Measurements from ENCODE around the gene MDFI. TPM values are rescaled to one million over a fixed set of nuclear protein-coding genes. Genes with fewer than 3 reads are reported as not detected.

The MDFI gene
- polyA plus RNA-seq, 1 experiment, result not detected

DNA sequence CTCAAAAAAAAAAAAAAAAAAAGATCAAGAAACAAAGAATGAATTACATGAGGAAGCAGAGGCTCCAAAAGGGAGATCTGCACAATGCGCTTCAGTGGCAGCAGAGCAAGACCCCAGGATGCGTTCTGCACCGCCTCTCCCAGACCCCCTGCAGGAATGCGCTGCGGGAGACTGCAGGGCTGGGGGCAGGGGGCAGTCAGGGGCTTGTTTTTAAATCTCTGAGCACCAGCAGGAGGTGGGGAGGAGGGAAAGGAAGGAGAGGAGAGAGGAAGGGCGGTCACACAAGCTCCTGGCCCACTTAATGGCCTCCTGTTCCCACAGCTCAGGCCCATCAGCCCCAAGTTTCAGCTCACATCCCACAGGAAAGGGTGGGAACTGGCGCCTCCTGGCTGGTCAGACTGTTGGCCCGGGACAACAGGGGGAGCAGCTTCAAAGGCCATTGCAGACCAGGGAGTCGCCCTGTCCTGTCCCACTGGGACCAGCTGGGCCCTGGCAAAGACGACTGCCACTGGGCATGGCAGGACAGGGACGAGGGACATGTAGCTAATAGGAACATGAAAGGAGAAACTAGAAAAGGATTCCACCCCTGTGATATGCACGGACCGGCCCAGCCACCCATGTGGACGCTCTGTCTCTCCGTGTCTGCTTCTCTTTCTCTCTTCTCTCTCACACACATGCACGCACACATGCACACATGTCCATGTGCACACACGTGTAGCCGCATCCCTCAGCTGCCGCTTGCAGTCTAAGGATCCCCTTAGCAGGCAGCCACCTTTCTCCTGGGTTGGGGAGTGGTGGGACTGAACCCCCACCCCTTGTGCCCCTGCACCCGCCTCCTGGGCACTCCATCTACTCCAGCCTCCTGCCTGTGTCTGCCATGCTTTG is 62.4 kb downstream of the MDFI start:
- TF ChIP-seq, protein P1, sequence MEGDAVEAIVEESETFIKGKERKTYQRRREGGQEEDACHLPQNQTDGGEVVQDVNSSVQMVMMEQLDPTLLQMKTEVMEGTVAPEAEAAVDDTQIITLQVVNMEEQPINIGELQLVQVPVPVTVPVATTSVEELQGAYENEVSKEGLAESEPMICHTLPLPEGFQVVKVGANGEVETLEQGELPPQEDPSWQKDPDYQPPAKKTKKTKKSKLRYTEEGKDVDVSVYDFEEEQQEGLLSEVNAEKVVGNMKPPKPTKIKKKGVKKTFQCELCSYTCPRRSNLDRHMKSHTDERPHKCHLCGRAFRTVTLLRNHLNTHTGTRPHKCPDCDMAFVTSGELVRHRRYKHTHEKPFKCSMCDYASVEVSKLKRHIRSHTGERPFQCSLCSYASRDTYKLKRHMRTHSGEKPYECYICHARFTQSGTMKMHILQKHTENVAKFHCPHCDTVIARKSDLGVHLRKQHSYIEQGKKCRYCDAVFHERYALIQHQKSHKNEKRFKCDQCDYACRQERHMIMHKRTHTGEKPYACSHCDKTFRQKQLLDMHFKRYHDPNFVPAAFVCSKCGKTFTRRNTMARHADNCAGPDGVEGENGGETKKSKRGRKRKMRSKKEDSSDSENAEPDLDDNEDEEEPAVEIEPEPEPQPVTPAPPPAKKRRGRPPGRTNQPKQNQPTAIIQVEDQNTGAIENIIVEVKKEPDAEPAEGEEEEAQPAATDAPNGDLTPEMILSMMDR (IDR thresholded peaks at IDR 0.05; ENCODE audit: insufficient read depth, low read depth, low read length), result no peak
- CTCF ChIA-PET, result interaction anchor here (1.1 to 1.7 kb wide), 2 partner anchors 17 to 34 kb away, joined by 4 to 5 read pairs; partner anchors contain the start of gene TFEB
- POLR2A ChIA-PET, result no interaction called here
- Histone ChIP-seq H3K4me3 (ENCODE audit: low read depth, low read length) (no peak overlapping the region), H3K27me3 (ENCODE audit: control insufficient read depth, insufficient read depth, low read length) (no peaks in the 10 kb centered on the region), H3K36me3 (ENCODE audit: control insufficient read depth, insufficient read depth, low read length) (no peaks in the 10 kb centered on the region; the same call in 1 of the 2 replicates)
- DNase-seq (ENCODE audit: low read depth), result no peak

DNA sequence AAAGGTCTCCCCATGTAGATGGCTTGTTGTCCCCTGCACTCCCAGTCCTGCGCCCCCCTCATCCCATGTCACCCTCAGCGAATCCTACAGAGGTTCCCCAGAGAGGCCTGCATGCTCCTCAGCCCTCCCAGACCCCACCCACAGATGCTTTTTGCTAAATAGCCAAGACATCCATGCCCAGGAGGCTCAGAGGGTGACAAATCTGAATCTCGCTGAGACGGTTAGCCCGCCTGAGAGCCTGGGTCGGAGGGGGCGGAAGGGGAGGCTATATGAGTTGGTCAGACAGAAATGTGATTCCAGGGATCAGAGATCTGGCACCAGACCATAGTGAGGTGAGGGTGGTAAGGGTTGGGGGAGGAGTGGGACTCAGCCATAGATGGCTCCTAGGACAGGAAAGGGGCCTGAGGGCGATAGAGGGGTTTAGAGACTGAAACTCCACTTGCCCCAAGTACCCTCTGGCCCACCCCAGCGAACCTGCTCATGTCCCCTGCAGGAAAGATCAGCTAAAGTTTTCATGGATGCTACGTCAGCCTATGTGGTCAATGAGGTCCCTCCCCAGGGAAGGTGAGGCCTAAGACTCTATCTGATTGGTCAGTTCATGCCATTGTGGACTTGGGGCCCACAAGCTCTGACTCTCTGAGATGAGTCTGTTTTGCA is 63.9 kb downstream of the MDFI start:
- CTCF ChIA-PET, result no interaction called here
- POLR2A ChIA-PET, result no interaction called here
- TF ChIP-seq, protein P1 (IDR thresholded peaks at IDR 0.05; ENCODE audit: insufficient read depth, low read depth, low read length), result no peak
- DNase-seq (ENCODE audit: low read depth), result no peak
- no peaks in the 10 kb centered on the region for H3K27me3 ChIP-seq (ENCODE audit: control insufficient read depth, insufficient read depth, low read length)
- no peaks in the 10 kb centered on the region; the same call in 1 of the 2 replicates for H3K36me3 ChIP-seq (ENCODE audit: control insufficient read depth, insufficient read depth, low read length)
- no peak overlapping the region for H3K4me3 ChIP-seq (ENCODE audit: low read depth, low read length)

GRCh38 chr6:41702771-41703494 is 64.7 kb downstream of the MDFI start:
- Histone ChIP-seq H3K27me3 (ENCODE audit: control insufficient read depth, insufficient read depth, low read length) (no peaks in the 10 kb centered on the region), H3K36me3 (ENCODE audit: control insufficient read depth, insufficient read depth, low read length) (no peaks in the 10 kb centered on the region; the same call in 1 of the 2 replicates), H3K4me3 (ENCODE audit: low read depth, low read length) (no peak overlapping the region)
- POLR2A ChIA-PET, result no interaction called here
- TF ChIP-seq, protein P1 (IDR thresholded peaks at IDR 0.05; ENCODE audit: insufficient read depth, low read depth, low read length), result no peak
- no peak for DNase-seq (ENCODE audit: low read depth)
- CTCF ChIA-PET, result interaction anchor here (1.1 kb wide), 1 partner anchor 74 kb away, joined by 4 read pairs; no protein-coding TSS in a partner anchor

Small RNAs within 50 kb of the gene (small RNA-seq; reads per million reads assigned to genes)
- not detected for gene MIR4641 (ENCODE audit: insufficient read length, low read depth, low replicate concordance)

Other genes with a start within 250 kb of the MDFI start
- gene FOXP4, start 92.1 kb upstream of the MDFI start, polyA plus RNA-seq (2011; rRNA removed), result 1.9 and 4.0 TPM in 2 replicates
- 13.2 and 21.9 TPM in 2 replicates for gene TFEB, start 97.1 kb downstream of the MDFI start, polyA plus RNA-seq (2011; rRNA removed)
- gene PGC, start 108.9 kb downstream of the MDFI start, polyA plus RNA-seq (2011; rRNA removed), result not detected in 2 replicates
- 2.1 and 3.3 TPM in 2 replicates for gene FRS3, start 141.4 kb downstream of the MDFI start, polyA plus RNA-seq (2011; rRNA removed)
- gene PRICKLE4, start 142.3 kb downstream of the MDFI start, polyA plus RNA-seq (2011; rRNA removed), result 0.31 TPM in 1 of 2 replicates, not detected in the other
- 157 and 199 TPM in 2 replicates for gene TOMM6, start 149.2 kb downstream of the MDFI start, polyA plus RNA-seq (2011; rRNA removed)